OCI-LY3 (cell line): ENCODE data around the gene CACNA1B.

Source experiments
- H2AFZ ChIP-seq: fragments of 200-600, 300-600 bp; shearing (Covaris generic); 2 replicates; pipeline ENCODE4 v1.6.0; 2014; ENCODE audit warnings: antibody characterized with exemption, low read depth, low read length
- H3K27ac ChIP-seq: fragments of 200-600, 300-600 bp; sonication (generic); 2 replicates; pipeline ENCODE4 v1.5.1; 2014; ENCODE audit warnings: mild to moderate bottlenecking, low read length, moderate library complexity, mixed read lengths
- H3K27me3 ChIP-seq: fragments of 200-600, 300-600 bp; sonication (generic); 2 replicates; pipeline ENCODE4 v1.6.1; 2014; ENCODE audit warnings: low read depth, low read length, mixed read lengths
- H3K36me3 ChIP-seq: fragments of 200-600, 300-600 bp; sonication (generic); replicated peaks from 2 replicates; pipeline ENCODE3; 2014; ENCODE audit warnings: low read depth, low read length, mixed read lengths
- H3K4me1 ChIP-seq: fragments of 300-600, 200-600 bp; sonication (generic); 2 replicates; pipeline ENCODE4 v1.6.1; 2014; ENCODE audit warnings: low read length, mixed read lengths
- H3K4me2 ChIP-seq: fragments of 200-600, 300-600 bp; sonication (generic); 2 replicates; pipeline ENCODE4 v1.6.1; 2014; ENCODE audit warnings: low read length, mixed read lengths
- H3K4me3 ChIP-seq: fragments of 300-600, 200-600 bp; sonication (generic); 2 replicates; pipeline ENCODE4 v1.5.1; 2014; ENCODE audit warnings: antibody characterized with exemption, mild to moderate bottlenecking, low read length, moderate library complexity
- H3K79me2 ChIP-seq: fragments of 300-600, 200-600 bp; shearing (Covaris generic); 2 replicates; pipeline ENCODE4 v1.6.1; 2014; ENCODE audit warnings: mild to moderate bottlenecking, low read length, mixed read lengths
- H3K9ac ChIP-seq: fragments of 300-600, 200-600 bp; shearing (Covaris generic); 2 replicates; pipeline ENCODE4 v1.6.0; 2014; ENCODE audit warnings: mild to moderate bottlenecking, low read length, moderate library complexity
- H3K9me3 ChIP-seq: fragments of 200-600, 300-600 bp; shearing (Covaris generic); 2 replicates; pipeline ENCODE4 v1.6.1; 2014; ENCODE audit warnings: low read length, mixed read lengths; ENCODE audit not compliant: insufficient read depth
- H4K20me1 ChIP-seq: fragments of 200-600, 300-600 bp; sonication (generic); 2 replicates; pipeline ENCODE4 v1.6.1; 2016; ENCODE audit warnings: low read length, mixed read lengths; ENCODE audit not compliant: insufficient read depth
- CTCF ChIP-seq: fragments of 200-600, 300-600 bp; sonication (generic); IDR thresholded peaks from 2 replicates; pipeline ENCODE4 v1.5.1; 2014; ENCODE audit warnings: antibody characterized with exemption, low read length, low read depth
- EZH2phosphoT487 ChIP-seq: fragments of 200-600 bp; shearing (Covaris generic); IDR thresholded peaks from 2 replicates; pipeline ENCODE4 v1.6.1; 2018; ENCODE audit warnings: antibody characterized with exemption, mixed run types, low read depth

The CACNA1B gene

GRCh38 chr9:137872296-137872695, 5.3 kb upstream of the CACNA1B start:
- no peak overlapping the region for H3K4me2 ChIP-seq
- peaks cover 29% of the 10 kb centered on the region for H3K4me1 ChIP-seq
- H2AFZ ChIP-seq = no peak overlapping the region
- H3K9me3 ChIP-seq = no peaks in the 10 kb centered on the region
- no peak overlapping the region for H3K9ac ChIP-seq
- peaks cover 5% of the 10 kb centered on the region; the same call in 1 of the 2 replicates for H3K79me2 ChIP-seq
- H4K20me1 ChIP-seq = no peaks in the 10 kb centered on the region
- H3K27me3 ChIP-seq = no peaks in the 10 kb centered on the region
- no peak for TF ChIP-seq CTCF
- TF ChIP-seq EZH2phosphoT487 = no peak
- H3K36me3 ChIP-seq = peaks cover 3% of the 10 kb centered on the region
- no peak overlapping the region for H3K4me3 ChIP-seq
- H3K27ac ChIP-seq = no peak overlapping the region

GRCh38 chr9:137873408-137873807, 4.2 kb upstream of the CACNA1B start:
- no peak for TF ChIP-seq CTCF
- no peak for TF ChIP-seq EZH2phosphoT487
- no peak overlapping the region for H3K4me2 ChIP-seq
- H3K4me3 ChIP-seq = no peak overlapping the region
- peaks cover 5% of the 10 kb centered on the region for H3K36me3 ChIP-seq
- peaks cover 2% of the 10 kb centered on the region; the same call in 1 of the 2 replicates for H4K20me1 ChIP-seq
- H3K27me3 ChIP-seq = no peaks in the 10 kb centered on the region
- no peak overlapping the region for H3K27ac ChIP-seq
- H2AFZ ChIP-seq = no peak overlapping the region
- peaks cover 14% of the 10 kb centered on the region for H3K79me2 ChIP-seq
- H3K4me1 ChIP-seq = peaks cover 17% of the 10 kb centered on the region
- no peaks in the 10 kb centered on the region for H3K9me3 ChIP-seq
- H3K9ac ChIP-seq = no peak overlapping the region

- H3K4me2 ChIP-seq = no peak overlapping the region
- H3K4me3 ChIP-seq = no peak overlapping the region
- peaks cover 7% of the 10 kb centered on the region for H4K20me1 ChIP-seq
- H2AFZ ChIP-seq = no peak overlapping the region
- H3K9me3 ChIP-seq = no peaks in the 10 kb centered on the region
- no peak overlapping the region for H3K27ac ChIP-seq
- H3K9ac ChIP-seq = no peak overlapping the region
- H3K27me3 ChIP-seq = no peaks in the 10 kb centered on the region
- no peak for TF ChIP-seq EZH2phosphoT487
- no peak for TF ChIP-seq CTCF
- H3K4me1 ChIP-seq = peaks cover 14% of the 10 kb centered on the region
- peaks cover 10% of the 10 kb centered on the region for H3K36me3 ChIP-seq
- H3K79me2 ChIP-seq = peaks cover 19% of the 10 kb centered on the region
Measured at GRCh38 chr9:137873858-137874362, 3.7 kb upstream of the CACNA1B start.

- H3K4me1 ChIP-seq = peaks cover 10% of the 10 kb centered on the region; the same call in 1 of the 2 replicates
- TF ChIP-seq EZH2phosphoT487 (no peak), CTCF (no peak)
Measured at GRCh38 chr9:137875354-137875753, 2.2 kb upstream of the CACNA1B start.

More at GRCh38 chr9:137875354-137875753, 2.2 kb upstream of the CACNA1B start:
- Histone ChIP-seq H3K9ac (no peak overlapping the region), H3K36me3 (peaks cover 25% of the 10 kb centered on the region), H3K27me3 (no peaks in the 10 kb centered on the region), H2AFZ (no peak overlapping the region), H4K20me1 (peaks cover 22% of the 10 kb centered on the region), H3K27ac (no peak overlapping the region), H3K79me2 (peaks cover 33% of the 10 kb centered on the region), H3K4me3 (no peak overlapping the region), H3K9me3 (no peaks in the 10 kb centered on the region), H3K4me2 (no peak overlapping the region)
